Measurements from ENCODE around the gene TEPSIN. TPM values are rescaled to one million over a fixed set of nuclear protein-coding genes. Genes with fewer than 3 reads are reported as not detected.
A peak's percentile ranks its signal among the peaks of the same experiment; 100 is the strongest.

The TEPSIN gene
- total and polyA plus RNA-seq, 2 of the 13 experiments (the other 11 are each of a cell fraction or from before 2014, with no cell fraction given): 16.1 to 18.8 TPM

GRCh38 chr17:81237591-81238489, 1.0 kb downstream of the TEPSIN start (continued):
- TF ChIP-seq RERE (CRISPR knock-in tag; IDR thresholded peaks at IDR 0.05; ENCODE audit: low read depth) (no peak), ZNF263 (CRISPR knock-in tag; IDR thresholded peaks at IDR 0.05) (no peak), RARG (CRISPR knock-in tag; IDR thresholded peaks at IDR 0.05; ENCODE audit: low read depth) (no peak), TGIF2 (CRISPR knock-in tag; IDR thresholded peaks at IDR 0.05) (0 out of 2 replicates have a peak, but pooled peaks have one; percentile 57), ZNF484 (CRISPR knock-in tag; IDR thresholded peaks at IDR 0.05; ENCODE audit: borderline replicate concordance, low read depth) (no peak), EED (CRISPR knock-in tag; IDR thresholded peaks at IDR 0.05) (no peak), NFYB (CRISPR knock-in tag; IDR thresholded peaks at IDR 0.05) (no peak), ADNP (CRISPR knock-in tag; IDR thresholded peaks at IDR 0.05) (no peak), MXI1 (IDR thresholded peaks at IDR 0.05; ENCODE audit: borderline replicate concordance, low read depth, low read length) (no peak), ZNF891 (CRISPR knock-in tag; IDR thresholded peaks at IDR 0.05) (no peak), TFAP4 (IDR thresholded peaks at IDR 0.05; ENCODE audit: borderline replicate concordance, low read depth) (peak; percentile 39; the same call in 1 of the 2 replicates), TCF7 (IDR thresholded peaks at IDR 0.05; ENCODE audit: low read depth) (no peak), GMEB2 (CRISPR knock-in tag; IDR thresholded peaks at IDR 0.05; ENCODE audit: low read depth) (no peak), ZNF317 (CRISPR knock-in tag; IDR thresholded peaks at IDR 0.05) (0 out of 2 replicates have a peak, but pooled peaks have one; percentile 27), ARID2 (CRISPR knock-in tag; IDR thresholded peaks at IDR 0.05; ENCODE audit: borderline replicate concordance) (no peak), RFX3 (CRISPR knock-in tag; IDR thresholded peaks at IDR 0.05) (no peak), PCBP2 (optimal IDR thresholded peaks at IDR 0.05; ENCODE audit: low read depth, low read length, poor library complexity, severe bottlenecking) (no peak), REXO4 (CRISPR knock-in tag; IDR thresholded peaks at IDR 0.05; ENCODE audit: borderline replicate concordance) (no peak)
